Right lung (tissue), 5 donors: Measurements from ENCODE around the gene GABRG2. TPM values are rescaled to one million over a fixed set of nuclear protein-coding genes. Genes with fewer than 3 reads are reported as not detected.

Source experiments
- DNase-seq, 2 donors: peaks; one replicate each; pipeline ENCODE4 v3.0.0-alpha.2; 2013
- polyA plus RNA-seq, 5 donors: library from polyadenylated mRNA; unstranded; fragments of 120-200 nt; gene quantifications; one replicate each; pipeline versions ENCODE4 v1.2.1 to v1.2.3, GENCODE V29; 2013; ENCODE audit warnings: inconsistent platforms in 1 of 5, low replicate concordance in 1 of 5; ENCODE audit not compliant: insufficient read length in 5 of 5, insufficient read depth in 1 of 5

GABRG2 gene
- polyA plus RNA-seq, 5 donors = 0.09 to 0.42 (median 0.25) TPM

- no peak for DNase-seq
Measured at GRCh38 chr5:162189719-162190118, 122.1 kb downstream of the GABRG2 start.

GRCh38 chr5:162193012-162193411 lies 125.4 kb downstream of the GABRG2 start:
- no peak for DNase-seq

GRCh38 chr5:162196351-162196750 lies 128.8 kb downstream of the GABRG2 start:
- DNase-seq = no peak

- DNase-seq = no peak
Measured at GRCh38 chr5:162202285-162202880, 134.8 kb downstream of the GABRG2 start.

Other genes starting within 250 kb of the GABRG2 start
- 1 to 10 TPM in 1 of 5 donors, under 1 TPM in 4; 0.50 to 2.2 (median 0.80) TPM for gene GABRA1, start 219.7 kb upstream of the GABRG2 start, polyA plus RNA-seq